Endothelial cell (in vitro differentiated cells): ENCODE data around the gene PPM1H. TPM values are rescaled to one million over a fixed set of nuclear protein-coding genes. Genes with fewer than 3 reads are reported as not detected.

Experiments used
- DNase-seq: peaks from one replicate; pipeline ENCODE4 v3.0.0; 2021; ENCODE audit warnings: low spot score
- H3K27ac Mint-ChIP-seq: one replicate; pipeline ENCODE4 v1.8.0; 2021; ENCODE audit warnings: mixed read lengths, inconsistent platforms; ENCODE audit not compliant: unreplicated experiment
- H3K27me3 Mint-ChIP-seq: one replicate; pipeline ENCODE4 v1.8.0; 2021; ENCODE audit warnings: mild to moderate bottlenecking, moderate library complexity, mixed read lengths, inconsistent platforms; ENCODE audit not compliant: unreplicated experiment
- H3K36me3 Mint-ChIP-seq: one replicate; pipeline ENCODE4 v1.8.0; 2021; ENCODE audit warnings: mild to moderate bottlenecking, low read depth, mixed read lengths, inconsistent platforms; ENCODE audit not compliant: unreplicated experiment
- H3K4me1 Mint-ChIP-seq: one replicate; pipeline ENCODE4 v1.8.0; 2021; ENCODE audit warnings: mild to moderate bottlenecking, mixed read lengths, inconsistent platforms; ENCODE audit not compliant: unreplicated experiment
- H3K4me3 Mint-ChIP-seq: one replicate; pipeline ENCODE4 v1.8.0; 2021; ENCODE audit warnings: mild to moderate bottlenecking, mixed read lengths, inconsistent platforms; ENCODE audit not compliant: unreplicated experiment
- H3K9me3 Mint-ChIP-seq: one replicate; pipeline ENCODE4 v1.8.0; 2021; ENCODE audit warnings: mixed read lengths, inconsistent platforms; ENCODE audit not compliant: unreplicated experiment
- CTCF ChIP-seq: fragments of 200-600 bp; sonication (generic); IDR thresholded peaks from one replicate; pipeline ENCODE4 v1.5.0; 2021; ENCODE audit warnings: antibody characterized with exemption; ENCODE audit not compliant: unreplicated experiment
- total RNA-seq: library from RNA; stranded (reverse); fragmentation: NEBNext Ultra II Directional; extraction: Animal tissue kit (Norgen Biotek cat#: 25700); gene quantifications from one replicate; pipeline ENCODE4 v1.2.1, GENCODE V29; 2021; ENCODE audit not compliant: unreplicated experiment

The PPM1H gene
- total RNA-seq, 1 donor from 2014 or later, result 71.8 TPM

GRCh38 chr12:62876938-62877548 is 57.9 kb downstream of the PPM1H start:
- Mint-ChIP-seq H3K27ac (no peak overlapping the region), H3K27me3 (peaks cover 3% of the 10 kb centered on the region), H3K4me1 (peaks cover 15% of the 10 kb centered on the region), H3K36me3 (peaks cover 33% of the 10 kb centered on the region), H3K4me3 (no peak overlapping the region), H3K9me3 (no peaks in the 10 kb centered on the region)
- no peak for TF ChIP-seq CTCF
- DNase-seq, result no peak

GRCh38 chr12:62873826-62874448 is 61.0 kb downstream of the PPM1H start:
- H3K9me3 Mint-ChIP-seq, result no peaks in the 10 kb centered on the region
- TF ChIP-seq CTCF, result no peak
- H3K4me1 Mint-ChIP-seq, result peaks cover 3% of the 10 kb centered on the region
- H3K27ac Mint-ChIP-seq, result no peak overlapping the region
- DNase-seq, result no peak
- peaks cover 22% of the 10 kb centered on the region for H3K36me3 Mint-ChIP-seq
- no peak overlapping the region for H3K4me3 Mint-ChIP-seq
- peaks cover 5% of the 10 kb centered on the region for H3K27me3 Mint-ChIP-seq

- Mint-ChIP-seq H3K36me3 (peaks cover 22% of the 10 kb centered on the region), H3K4me1 (peaks cover 4% of the 10 kb centered on the region), H3K4me3 (no peak overlapping the region), H3K27me3 (peaks cover 4% of the 10 kb centered on the region), H3K9me3 (no peaks in the 10 kb centered on the region), H3K27ac (no peak overlapping the region)
- no peak for TF ChIP-seq CTCF
- no peak for DNase-seq
These were observed 61.7 kb downstream of the PPM1H start for GRCh38 chr12:62873116-62873825.

- Mint-ChIP-seq H3K9me3 (no peaks in the 10 kb centered on the region), H3K27ac (no peak overlapping the region), H3K4me3 (no peak overlapping the region), H3K4me1 (peaks cover 31% of the 10 kb centered on the region), H3K36me3 (peaks cover 5% of the 10 kb centered on the region), H3K27me3 (peaks cover 3% of the 10 kb centered on the region)
- no peak for TF ChIP-seq CTCF
- no peak for DNase-seq
These were observed 66.1 kb downstream of the PPM1H start for GRCh38 chr12:62868820-62869219.
